HG03571 (cell line): ENCODE measurements around the gene TRIM42.
A peak's percentile ranks its signal among the peaks of the same experiment; 100 is the strongest.

Experiments
- ATAC-seq: cut with Tn5 transposase; IDR thresholded peaks from one replicate; pipeline ENCODE4 v1.9.1; 2021; ENCODE audit not compliant: unreplicated experiment

Gene TRIM42

GRCh38 chr3:140677764-140678163, at the start of gene TRIM42:
Gene TRIM42, plus strand, starts transcription at chr3:140678064. Its CDS starts 166 bp downstream, at chr3:140678230.
- ATAC-seq, result no peak

- ATAC-seq, result no peak
Observed at GRCh38 chr3:140628606-140629005, 49.3 kb upstream of the TRIM42 start.

GRCh38 chr3:140629357-140630137, 48.3 kb upstream of the TRIM42 start:
- ATAC-seq, result no peak

GRCh38 chr3:140630366-140630765, 47.5 kb upstream of the TRIM42 start:
- ATAC-seq, result no peak

GRCh38 chr3:140630866-140631265, 47.0 kb upstream of the TRIM42 start:
- no peak for ATAC-seq

GRCh38 chr3:140635276-140635675, 42.6 kb upstream of the TRIM42 start:
- ATAC-seq, result no peak

GRCh38 chr3:140636406-140637138, 41.3 kb upstream of the TRIM42 start:
- ATAC-seq, result no peak

- ATAC-seq, result no peak
Observed at GRCh38 chr3:140651287-140651686, 26.6 kb upstream of the TRIM42 start.

GRCh38 chr3:140655678-140656077, 22.2 kb upstream of the TRIM42 start:
- ATAC-seq, result peak; percentile 71

GRCh38 chr3:140664111-140664510, 13.8 kb upstream of the TRIM42 start:
- no peak for ATAC-seq

GRCh38 chr3:140682586-140682985, 4.7 kb downstream of the TRIM42 start:
- ATAC-seq, result no peak

GRCh38 chr3:140686128-140686527, 8.3 kb downstream of the TRIM42 start:
- no peak for ATAC-seq

GRCh38 chr3:140686948-140687347, 9.1 kb downstream of the TRIM42 start:
- ATAC-seq, result no peak

- ATAC-seq, result no peak
Observed at GRCh38 chr3:140695361-140696061, 17.6 kb downstream of the TRIM42 start.

- ATAC-seq, result no peak
Observed at GRCh38 chr3:140699516-140700231, 21.8 kb downstream of the TRIM42 start.

- no peak for ATAC-seq
Observed at GRCh38 chr3:140702281-140702680, 24.4 kb downstream of the TRIM42 start.

GRCh38 chr3:140703496-140703895, 25.6 kb downstream of the TRIM42 start:
- no peak for ATAC-seq

- no peak for ATAC-seq
Observed at GRCh38 chr3:140704733-140705132, 26.9 kb downstream of the TRIM42 start.

- no peak for ATAC-seq
Observed at GRCh38 chr3:140705954-140706353, 28.1 kb downstream of the TRIM42 start.

GRCh38 chr3:140706360-140706759, 28.5 kb downstream of the TRIM42 start:
- ATAC-seq, result no peak

- ATAC-seq, result no peak
Observed at GRCh38 chr3:140708815-140709214, 31.0 kb downstream of the TRIM42 start.
